ENCODE measurements around the gene HINFP.

GRCh38 chr11:119103793-119104192 lies 17.6 kb upstream of the HINFP start:
- no peak for TF ChIP-seq POLR2A (IDR thresholded peaks at IDR 0.05)
- TF ChIP-seq CTCF (IDR thresholded peaks at IDR 0.05), result no peak
